Trophoblast cell (in vitro differentiated cells and primary cell): Measurements from ENCODE around the gene PAGE3.

Experiments used
- DNase-seq, 2 donors: peaks; one replicate each; pipeline ENCODE4 v3.0.0-alpha.2; 2016
- H2AFZ ChIP-seq: 2 replicates; pipeline ENCODE4 v1.6.1; 2013; ENCODE audit warnings: low read length, moderate library complexity, mild to moderate bottlenecking; ENCODE audit not compliant: insufficient read depth, poor library complexity
- H2AK5ac ChIP-seq: 2 replicates; pipeline ENCODE4 v1.6.1; 2013; ENCODE audit warnings: mild to moderate bottlenecking, low read length
- H2BK120ac ChIP-seq: 2 replicates; pipeline ENCODE4 v1.6.1; 2013; ENCODE audit warnings: low read length, mild to moderate bottlenecking, moderate library complexity; ENCODE audit not compliant: insufficient read depth, poor library complexity
- H2BK12ac ChIP-seq: 2 replicates; pipeline ENCODE4 v1.6.1; 2013; ENCODE audit warnings: mild to moderate bottlenecking, low read length, moderate library complexity
- H2BK5ac ChIP-seq: 2 replicates; pipeline ENCODE4 v1.6.1; 2013; ENCODE audit warnings: low read length, low read depth, moderate library complexity, mild to moderate bottlenecking; ENCODE audit not compliant: poor library complexity
- H3K14ac ChIP-seq: 2 replicates; pipeline ENCODE4 v1.6.1; 2013; ENCODE audit warnings: mild to moderate bottlenecking, low read length
- H3K18ac ChIP-seq: 2 replicates; pipeline ENCODE4 v1.6.1; 2013; ENCODE audit warnings: mild to moderate bottlenecking, low read length
- H3K23ac ChIP-seq: 2 replicates; pipeline ENCODE4 v1.6.1; 2013; ENCODE audit warnings: low read length
- H3K27ac ChIP-seq: 2 replicates; pipeline ENCODE4 v1.5.1; 2013; ENCODE audit warnings: low read depth, mild to moderate bottlenecking, inconsistent platforms, low read length, moderate library complexity
- H3K27me3 ChIP-seq: 2 replicates; pipeline ENCODE4 v1.6.1; 2013; ENCODE audit warnings: inconsistent platforms, mild to moderate bottlenecking, low read length, moderate library complexity; ENCODE audit not compliant: insufficient read depth
- H3K36me3 ChIP-seq, 2 experiments: 1 replicate in 1 of 2; 2 replicates in 1 of 2; pipeline ENCODE4 v1.6.1; 2013; ENCODE audit warnings: low read length in 2 of 2, mild to moderate bottlenecking in 2 of 2, moderate library complexity in 1 of 2; ENCODE audit not compliant: insufficient read depth in 2 of 2, control insufficient read depth in 1 of 2
- H3K4ac ChIP-seq: 2 replicates; pipeline ENCODE4 v1.6.1; 2013; ENCODE audit warnings: low read depth, mild to moderate bottlenecking, low read length, moderate library complexity
- H3K4me1 ChIP-seq, 2 experiments: 1 replicate in 1 of 2; 2 replicates in 1 of 2; pipeline ENCODE4 v1.6.1; 2013; ENCODE audit warnings: low read length in 2 of 2, mild to moderate bottlenecking in 2 of 2, moderate library complexity in 1 of 2; ENCODE audit not compliant: insufficient read depth in 2 of 2, control insufficient read depth in 1 of 2
- H3K4me2 ChIP-seq: 2 replicates; pipeline ENCODE4 v1.6.1; 2013; ENCODE audit warnings: inconsistent platforms, mild to moderate bottlenecking, low read length, moderate library complexity
- H3K4me3 ChIP-seq: 2 replicates; pipeline ENCODE4 v1.5.1; 2013; ENCODE audit warnings: mild to moderate bottlenecking, low read depth, low read length, inconsistent platforms
- H3K79me1 ChIP-seq: one replicate; pipeline ENCODE4 v1.6.1; 2013; ENCODE audit warnings: low read length
- H3K79me2 ChIP-seq: 2 replicates; pipeline ENCODE4 v1.6.1; 2013; ENCODE audit warnings: low read length, mild to moderate bottlenecking; ENCODE audit not compliant: control insufficient read depth, insufficient read depth, poor library complexity
- H3K9ac ChIP-seq: 2 replicates; pipeline ENCODE4 v1.6.1; 2013; ENCODE audit warnings: mild to moderate bottlenecking, low read length
- H3K9me3 ChIP-seq: 2 replicates; pipeline ENCODE4 v1.6.1; 2013; ENCODE audit warnings: low read depth, mild to moderate bottlenecking, control low read depth, inconsistent platforms, low read length; ENCODE audit not compliant: insufficient read depth
- H4K12ac ChIP-seq: 2 replicates; pipeline ENCODE4 v1.6.1; 2013; ENCODE audit warnings: low read depth, mild to moderate bottlenecking, low read length, moderate library complexity
- H4K8ac ChIP-seq: 2 replicates; pipeline ENCODE4 v1.6.1; 2013; ENCODE audit warnings: low read depth, mild to moderate bottlenecking, low read length, moderate library complexity
- H4K91ac ChIP-seq: one replicate; pipeline ENCODE4 v1.6.1; 2013; ENCODE audit warnings: low read depth, mild to moderate bottlenecking, low read length, moderate library complexity
- WGBS: extraction: QIAGEN DNeasy Blood & Tissue Kit; methylation state at CpG from one replicate; pipeline ENCODE4 v1.1.7; 2013; ENCODE audit warnings: missing lambda C conversion rate; ENCODE audit not compliant: insufficient read length, insufficient coverage; ENCODE audit errors: extremely low coverage; 5-methylcytosine and 5-hydroxymethylcytosine counted together

PAGE3 gene

DNA sequence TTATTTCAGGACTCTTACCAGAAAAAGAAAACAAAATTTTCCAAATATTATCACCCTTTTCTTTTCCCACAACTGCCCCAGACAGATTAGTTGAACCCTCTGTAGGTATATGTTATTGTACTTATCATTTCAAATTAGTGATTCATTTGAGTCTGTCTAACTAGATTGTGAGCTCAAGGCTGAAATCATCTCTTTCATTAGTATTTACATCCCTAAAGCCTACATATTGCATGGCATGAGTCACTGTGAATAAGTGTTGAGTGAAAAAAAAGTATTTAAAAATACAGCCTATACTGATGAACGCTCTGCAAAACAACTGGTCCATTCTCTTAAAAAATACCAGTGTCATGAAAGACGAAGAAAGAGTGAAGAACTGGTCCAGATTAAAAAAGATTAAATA, 3.9 kb downstream of the PAGE3 start:
- Histone ChIP-seq H2BK120ac (no peak overlapping the region), H3K4me3 (no peak overlapping the region), H3K79me2 (no peaks in the 10 kb centered on the region), H4K8ac (no peak overlapping the region), H3K36me3 (no peaks in the 10 kb centered on the region), H4K91ac (no peak overlapping the region), H3K4me2 (no peak overlapping the region), H2AFZ (no peak overlapping the region), H3K23ac (no peak overlapping the region), H2AK5ac (no peak overlapping the region), H3K4me1 (no peaks in the 10 kb centered on the region), H4K12ac (no peak overlapping the region), H3K14ac (no peak overlapping the region), H2BK12ac (no peak overlapping the region), H3K9me3 (peaks cover 6% of the 10 kb centered on the region), H3K27ac (no peak overlapping the region), H3K4ac (no peak overlapping the region), H3K9ac (no peak overlapping the region), H3K18ac (no peak overlapping the region), H2BK5ac (no peak overlapping the region), H3K79me1 (no peaks in the 10 kb centered on the region), H3K27me3 (no peaks in the 10 kb centered on the region)
- no peak for DNase-seq
- no CpG with 5 or more reads among the region's 2 CpGs for WGBS

- Histone ChIP-seq H2BK12ac (no peak overlapping the region), H2AK5ac (no peak overlapping the region), H2BK5ac (no peak overlapping the region), H3K14ac (no peak overlapping the region), H3K9me3 (no peaks in the 10 kb centered on the region), H3K79me1 (no peaks in the 10 kb centered on the region), H3K4me1 (no peaks in the 10 kb centered on the region), H2BK120ac (no peak overlapping the region), H4K12ac (no peak overlapping the region), H3K4ac (no peak overlapping the region), H4K8ac (no peak overlapping the region), H3K23ac (no peak overlapping the region), H3K4me3 (no peak overlapping the region), H3K27ac (no peak overlapping the region), H3K4me2 (no peak overlapping the region), H4K91ac (no peak overlapping the region), H2AFZ (no peak overlapping the region), H3K18ac (no peak overlapping the region), H3K79me2 (no peaks in the 10 kb centered on the region), H3K9ac (no peak overlapping the region), H3K27me3 (no peaks in the 10 kb centered on the region), H3K36me3 (no peaks in the 10 kb centered on the region)
- DNase-seq = no peak
Observed at GRCh38 chrX:55253528-55253927, 11.2 kb downstream of the PAGE3 start.

DNA sequence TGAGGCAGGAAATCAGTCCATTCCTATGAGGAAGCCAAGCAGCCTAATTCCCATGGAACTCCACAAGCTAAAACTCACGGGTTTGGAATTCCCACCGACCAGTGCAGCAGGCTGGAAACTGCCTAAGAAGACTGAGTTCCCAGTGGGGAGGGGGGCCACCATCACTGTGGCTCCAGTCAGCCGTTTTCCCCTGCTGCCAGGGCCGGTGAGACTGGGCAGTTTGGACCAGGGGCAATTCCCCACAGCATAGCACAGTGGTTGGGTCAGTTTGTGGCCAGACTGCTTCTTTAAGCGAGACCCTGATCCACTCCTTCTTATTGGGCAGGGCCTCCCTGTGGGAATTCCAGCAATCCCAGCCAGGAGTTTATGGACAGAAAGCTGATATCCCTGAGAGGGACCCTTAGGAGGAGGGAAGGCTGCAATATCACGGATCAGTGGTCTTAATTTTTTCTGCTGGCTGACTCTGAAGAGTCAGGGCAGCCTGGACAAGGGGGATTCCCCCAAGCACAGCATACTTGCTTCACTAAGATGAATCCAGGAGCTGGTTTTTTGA, 23.9 kb downstream of the PAGE3 start:
- DNase-seq = no peak
- Histone ChIP-seq H4K8ac (no peak overlapping the region), H3K4ac (no peak overlapping the region), H3K23ac (no peak overlapping the region), H2AFZ (no peak overlapping the region), H3K79me1 (no peaks in the 10 kb centered on the region), H3K4me1 (no peaks in the 10 kb centered on the region), H3K36me3 (no peaks in the 10 kb centered on the region), H4K12ac (no peak overlapping the region), H3K4me2 (no peak overlapping the region), H3K9ac (no peak overlapping the region), H3K27ac (no peak overlapping the region), H3K14ac (no peak overlapping the region), H3K18ac (no peak overlapping the region), H4K91ac (no peak overlapping the region), H2BK120ac (no peak overlapping the region), H3K27me3 (no peaks in the 10 kb centered on the region), H3K4me3 (no peak overlapping the region), H2BK12ac (no peak overlapping the region), H2AK5ac (no peak overlapping the region), H2BK5ac (no peak overlapping the region), H3K79me2 (no peaks in the 10 kb centered on the region), H3K9me3 (peaks cover 6% of the 10 kb centered on the region)
- WGBS = no CpG with 5 or more reads among the region's 6 CpGs

- no CpG with 5 or more reads among the region's 30 CpGs for WGBS
- Histone ChIP-seq H2BK120ac (no peak within 1 kb of the TSS), H4K8ac (no peak within 1 kb of the TSS), H3K18ac (no peak within 1 kb of the TSS), H2BK5ac (no peak within 1 kb of the TSS), H2BK12ac (no peak within 1 kb of the TSS), H3K23ac (no peak within 1 kb of the TSS), H3K14ac (no peak within 1 kb of the TSS), H2AK5ac (no peak within 1 kb of the TSS), H3K4ac (no peak within 1 kb of the TSS), H3K27me3 (no peaks in the 10 kb centered on the region), H2AFZ (no peak within 1 kb of the TSS), H3K79me2 (no peaks in the 10 kb centered on the region), H3K4me3 (no peak within 1 kb of the TSS), H3K4me2 (no peak within 1 kb of the TSS), H3K79me1 (no peaks in the 10 kb centered on the region), H3K36me3 (no peaks in the 10 kb centered on the region), H3K9ac (no peak within 1 kb of the TSS), H4K12ac (no peak within 1 kb of the TSS), H3K4me1 (no peaks in the 10 kb centered on the region), H3K27ac (no peak within 1 kb of the TSS), H4K91ac (no peak within 1 kb of the TSS), H3K9me3 (peaks cover 7% of the 10 kb centered on the region)
- DNase-seq = no peak
Observed at GRCh38 chrX:55220119-55220794, 44.5 kb downstream of the PAGE3 start, which contains the start of gene PAGE5. TSS of gene PAGE5 (plus strand) at chrX:55220346. CDS start at chrX:55221383, 1,037 bp downstream.
